Activated B cell treated with CpG ODN at 0.5 μM for 24 hours (primary cell): ENCODE data around the gene CTNNBL1. TPM values are rescaled to one million over a fixed set of nuclear protein-coding genes. Genes with fewer than 3 reads are reported as not detected.

Experiments
- ATAC-seq: fragments of 200-7000 bp; cut with Tn5 transposase; one replicate; pipeline ENCODE4 v1.10.0; 2021; ENCODE audit warnings: low read depth, mild to moderate bottlenecking, moderate library complexity
- CTCF ChIA-PET: fragments of 350-600 bp; sonication (Branson Sonifier 250); formaldehyde crosslinking; loops from one replicate; lab custom pipeline; 2021; ENCODE audit warnings: antibody characterized with exemption; lab: Charles Lee
- POLR2A ChIA-PET: fragments of 350-600 bp; sonication (Branson Sonifier 250); formaldehyde crosslinking; loops from one replicate; lab custom pipeline; 2021; ENCODE audit warnings: antibody characterized with exemption; lab: Charles Lee
- DNase-seq: peaks from one replicate; pipeline ENCODE4 v3.0.0; 2022
- H3K27ac Mint-ChIP-seq: one replicate; pipeline ENCODE4 v1.8.0; 2020; ENCODE audit warnings: mixed read lengths
- H3K27me3 Mint-ChIP-seq: one replicate; pipeline ENCODE4 v1.8.0; 2021; ENCODE audit warnings: mixed read lengths
- H3K36me3 Mint-ChIP-seq: one replicate; pipeline ENCODE4 v1.8.0; 2021; ENCODE audit warnings: low read depth, mixed read lengths
- H3K4me1 Mint-ChIP-seq: one replicate; pipeline ENCODE4 v1.8.0; 2021; ENCODE audit warnings: mixed read lengths
- H3K4me3 Mint-ChIP-seq: one replicate; pipeline ENCODE4 v1.8.0; 2020; ENCODE audit warnings: mild to moderate bottlenecking, mixed read lengths
- H3K9me3 Mint-ChIP-seq: one replicate; pipeline ENCODE4 v1.8.0; 2020; ENCODE audit warnings: mixed read lengths
- CTCF ChIP-seq: fragments of 200-600 bp; IDR thresholded peaks from one replicate; pipeline ENCODE4 v1.8.0; 2022; ENCODE audit warnings: antibody characterized with exemption, mild to moderate bottlenecking
- intact Hi-C: fragments of 100-400 bp; cut with micrococcal nuclease; formaldehyde crosslinking; loops from one replicate; pipeline ENCODE4 v1.15.1; 2024
- total RNA-seq: library from RNA; stranded (reverse); gene quantifications from 2 replicates; pipeline ENCODE4 v1.2.3, GENCODE V29; 2022

CTNNBL1 gene
- total RNA-seq, 1 donor from 2014 or later, result 102 TPM

- intact Hi-C loops, result no loop called here
- Mint-ChIP-seq H3K27me3 (no peaks in the 10 kb centered on the region), H3K27ac (no peak overlapping the region), H3K36me3 (no peaks in the 10 kb centered on the region), H3K4me1 (no peaks in the 10 kb centered on the region), H3K4me3 (no peak overlapping the region), H3K9me3 (no peaks in the 10 kb centered on the region)
- POLR2A ChIA-PET, result no interaction called here
- ATAC-seq (no peak), DNase-seq (no peak)
- CTCF ChIA-PET, result no interaction called here
- TF ChIP-seq CTCF, result no peak
Measured at GRCh38 chr20:37882961-37883712, 189.3 kb downstream of the CTNNBL1 start.

DNA sequence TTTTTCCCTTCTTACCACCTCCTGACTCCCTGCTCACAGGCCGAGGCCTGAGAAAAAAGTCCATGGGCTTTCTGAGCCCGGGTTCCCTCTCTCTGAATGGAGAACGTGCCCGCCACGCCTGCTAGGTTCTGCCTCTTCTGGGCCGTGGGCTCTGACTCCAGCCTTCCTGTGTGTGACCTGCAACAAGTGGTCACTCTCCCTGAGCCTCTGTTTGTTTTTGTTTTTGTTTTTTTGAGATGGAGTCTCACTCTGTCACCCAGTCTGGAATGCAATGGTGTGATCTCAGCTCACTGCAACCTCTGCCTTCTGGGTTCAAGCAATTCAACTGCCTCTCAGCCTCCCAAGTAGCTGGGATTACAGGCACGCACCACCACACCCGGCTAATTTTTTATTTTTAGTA is 191.2 kb downstream of the CTNNBL1 start:
- Mint-ChIP-seq H3K4me1 (peaks cover 2% of the 10 kb centered on the region), H3K4me3 (no peak overlapping the region), H3K36me3 (no peaks in the 10 kb centered on the region), H3K9me3 (no peaks in the 10 kb centered on the region), H3K27me3 (no peaks in the 10 kb centered on the region), H3K27ac (no peak overlapping the region)
- CTCF ChIA-PET, result no interaction called here
- TF ChIP-seq CTCF, result no peak
- POLR2A ChIA-PET, result no interaction called here
- intact Hi-C loops, result no loop called here
- no peak for ATAC-seq
- DNase-seq, result no peak

GRCh38 chr20:37885593-37886503 is 192.0 kb downstream of the CTNNBL1 start:
- intact Hi-C loops, result no loop called here
- peaks cover 2% of the 10 kb centered on the region for H3K4me1 Mint-ChIP-seq
- H3K9me3 Mint-ChIP-seq, result no peaks in the 10 kb centered on the region
- ATAC-seq (no peak), DNase-seq (no peak)
- TF ChIP-seq CTCF, result no peak
- no peak overlapping the region for H3K4me3 Mint-ChIP-seq
- ChIA-PET POLR2A (no interaction called here), CTCF (no interaction called here)
- H3K27me3 Mint-ChIP-seq, result no peaks in the 10 kb centered on the region
- H3K36me3 Mint-ChIP-seq, result no peaks in the 10 kb centered on the region
- H3K27ac Mint-ChIP-seq, result no peak overlapping the region

DNA sequence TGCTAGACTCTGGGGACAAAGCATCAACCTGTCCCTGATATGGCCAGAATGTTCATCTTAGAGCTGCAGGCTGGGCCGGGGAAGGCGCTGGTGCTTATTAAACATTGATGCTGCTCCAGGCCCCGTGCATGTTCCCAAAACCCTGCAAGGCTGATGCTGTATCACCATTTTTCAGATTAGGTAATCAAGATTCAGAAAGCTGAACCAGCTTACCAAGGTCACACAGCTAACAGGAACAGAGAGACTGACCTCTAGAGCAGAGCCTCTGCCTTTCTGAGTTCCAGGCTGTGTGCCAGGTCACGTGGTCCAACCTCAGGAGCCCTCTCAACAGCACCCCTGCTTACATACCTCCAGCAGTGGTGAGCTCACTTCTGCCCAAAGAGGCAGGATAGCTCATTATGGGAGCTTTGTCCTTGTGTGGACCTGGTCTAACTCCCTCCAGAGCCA is 193.0 kb downstream of the CTNNBL1 start:
- Mint-ChIP-seq H3K27me3 (no peaks in the 10 kb centered on the region), H3K4me3 (no peak overlapping the region), H3K36me3 (no peaks in the 10 kb centered on the region), H3K4me1 (peaks cover 2% of the 10 kb centered on the region), H3K9me3 (no peaks in the 10 kb centered on the region), H3K27ac (no peak overlapping the region)
- no peak for DNase-seq
- CTCF ChIA-PET, result no interaction called here
- POLR2A ChIA-PET, result no interaction called here
- TF ChIP-seq CTCF, result no peak
- ATAC-seq, result no peak
- intact Hi-C loops, result no loop called here

DNA sequence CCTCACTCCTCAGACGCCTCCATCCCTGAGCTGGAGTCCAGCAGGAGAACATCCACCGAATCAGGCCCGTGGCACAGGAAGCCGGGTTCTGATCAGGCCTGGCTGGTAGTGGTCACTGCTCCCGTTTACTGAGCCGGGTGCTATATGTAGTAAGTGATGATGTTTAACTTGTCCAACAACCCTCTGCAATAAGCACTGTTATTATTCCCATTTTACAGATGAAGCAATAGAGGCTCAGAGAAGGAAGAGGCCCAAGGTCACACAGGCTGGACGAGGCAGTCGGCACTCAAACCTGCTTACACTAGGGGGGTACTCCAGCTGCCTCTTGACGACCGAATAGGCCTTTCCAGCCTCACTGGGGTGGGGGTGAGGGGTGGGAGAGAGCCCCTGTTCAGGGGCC is 194.8 kb downstream of the CTNNBL1 start:
- CTCF ChIA-PET, result no interaction called here

More for the DNA sequence above, 194.8 kb downstream of the CTNNBL1 start:
- Mint-ChIP-seq H3K4me1 (peaks cover 2% of the 10 kb centered on the region), H3K9me3 (no peaks in the 10 kb centered on the region), H3K27ac (no peak overlapping the region), H3K27me3 (no peaks in the 10 kb centered on the region), H3K36me3 (no peaks in the 10 kb centered on the region), H3K4me3 (no peak overlapping the region)
- no peak for TF ChIP-seq CTCF
- POLR2A ChIA-PET, result no interaction called here
- DNase-seq, result no peak
- intact Hi-C loops, result no loop called here
- no peak for ATAC-seq
